K562 (cell line): ENCODE results near the gene NPIPB2. TPM values are rescaled to one million over a fixed set of nuclear protein-coding genes. Genes with fewer than 3 reads are reported as not detected.

Experiments used
- ATAC-seq: fragments of 200-7000 bp; cut with Tn5 transposase; 3 replicates; pipeline ENCODE4 v1.9.1; 2020; ENCODE audit warnings: moderate library complexity
- BruUV-seq: library from RNA; stranded (reverse); fragments of 400-500 nt; replicated peaks from 2 replicates; lab custom pipeline; 2021; lab: Mats Ljungman, UMichigan
- CTCF ChIA-PET: fragments of 300-600 bp; formaldehyde crosslinking; extraction: SDS; loops from one replicate; lab custom pipeline; 2021; ENCODE audit warnings: low intra/inter-chr PET ratio; lab: Yijun Ruan, JAX
- POLR2A ChIA-PET: fragments of 300-600, 350-650 bp; sonication (Branson Sonifier 250); formaldehyde crosslinking; extraction: SDS; loops from one replicate; lab custom pipeline; 2021; ENCODE audit warnings: antibody characterized with exemption, inconsistent platforms; lab: Yijun Ruan, JAX
- DNase-seq, 4 experiments: peaks; one replicate each; pipeline versions ENCODE4 v3.0.0 to v3.0.0-alpha.2; 2011 to 2018; ENCODE audit warnings: low spot score in 3 of 4, mixed read lengths in 3 of 4; ENCODE audit errors: extremely low read depth in 1 of 4
- FAIRE-seq: peaks from 2 replicates; lab custom pipeline; 2011; peaks lifted over from hg19 to GRCh38; lab: Jason Lieb, UNC
- H2AFZ ChIP-seq: 2 replicates; pipeline ENCODE4 v1.6.0; 2011; ENCODE audit warnings: low read depth, low read length, control low read depth, inconsistent platforms
- H3K27ac ChIP-seq: fragments of 200-600 bp; 3 replicates; pipeline ENCODE4 v1.8.0; 2011; ENCODE audit warnings: low read depth, mild to moderate bottlenecking, control low read depth, inconsistent platforms, low read length, moderate library complexity, mixed read lengths; ENCODE audit errors: extremely low read depth
- H3K27me3 ChIP-seq, 2 experiments: fragments of 300-600 bp in 1 of 2; 2 replicates in 1 of 2; 3 replicates in 1 of 2; pipeline versions ENCODE4 v1.6.0 to v1.8.0; 2011; ENCODE audit warnings: inconsistent platforms in 2 of 2, low read length in 2 of 2, mild to moderate bottlenecking in 1 of 2, mixed read lengths in 1 of 2, moderate library complexity in 1 of 2; ENCODE audit not compliant: control insufficient read depth in 2 of 2, insufficient read depth in 2 of 2
- H3K36me3 ChIP-seq: fragments of 300-600 bp; 3 replicates; pipeline ENCODE4 v1.8.0; 2011; ENCODE audit warnings: mild to moderate bottlenecking, low read length, inconsistent platforms; ENCODE audit not compliant: control insufficient read depth, insufficient read depth
- H3K4me1 ChIP-seq, 2 experiments: fragments of 200-600 bp in 1 of 2; replicated peaks in 1 of 2; 2 replicates in 1 of 2; 3 replicates in 1 of 2; pipeline versions ENCODE4 v1.5.1 to v1.8.0; 2011; ENCODE audit warnings: inconsistent platforms in 2 of 2, low read length in 2 of 2, mild to moderate bottlenecking in 1 of 2, mixed read lengths in 1 of 2, moderate library complexity in 1 of 2; ENCODE audit not compliant: control insufficient read depth in 2 of 2, insufficient read depth in 2 of 2
- H3K4me2 ChIP-seq: 2 replicates; pipeline ENCODE4 v1.6.1; 2011; ENCODE audit warnings: low read length, control low read depth, inconsistent platforms, mixed read lengths; ENCODE audit not compliant: insufficient read depth
- H3K4me3 ChIP-seq: fragments of 200-600 bp; sonication (generic), shearing (Covaris generic); 2 replicates; pipeline ENCODE4 v1.5.1; 2016; ENCODE audit warnings: control low read depth, inconsistent platforms
- H3K79me2 ChIP-seq: fragments of 200-600 bp; 3 replicates; pipeline ENCODE4 v1.8.0; 2011; ENCODE audit warnings: low read length, inconsistent platforms; ENCODE audit not compliant: control insufficient read depth, insufficient read depth
- H3K9ac ChIP-seq, 2 experiments: 2 replicates each; pipeline versions ENCODE4 v1.6.0 to v1.6.1; 2011; ENCODE audit warnings: low read depth in 2 of 2, low read length in 2 of 2, control low read depth in 1 of 2, inconsistent platforms in 1 of 2, mild to moderate bottlenecking in 1 of 2, mixed read lengths in 1 of 2; ENCODE audit not compliant: insufficient read depth in 1 of 2
- H3K9me1 ChIP-seq: one replicate; pipeline ENCODE4 v1.6.0; 2011; ENCODE audit warnings: inconsistent platforms, mild to moderate bottlenecking, low read length, moderate library complexity; ENCODE audit not compliant: control insufficient read depth, insufficient read depth
- H3K9me3 ChIP-seq: replicated peaks from 2 replicates; pipeline ENCODE4 v1.5.1; 2011; ENCODE audit warnings: low read depth, low read length, inconsistent platforms; ENCODE audit not compliant: control insufficient read depth, insufficient read depth
- H4K20me1 ChIP-seq: replicated peaks from 2 replicates; pipeline ENCODE4 v1.6.1; 2011; ENCODE audit warnings: low read length, inconsistent platforms, mixed read lengths; ENCODE audit not compliant: control insufficient read depth, insufficient read depth
- RFX5 ChIP-seq: IDR thresholded peaks from 2 replicates; pipeline ENCODE4 v1.6.1; 2011; ENCODE audit warnings: low read depth, mild to moderate bottlenecking, improper control_type of control experiment, low read length
- RREB1 ChIP-seq: fragments of 250-450 bp; sonication (Bioruptor Pico); IDR thresholded peaks from 2 replicates; pipeline ENCODE4 v1.4.0; 2020
- THAP12 ChIP-seq: fragments of 250-450 bp; sonication (Bioruptor Pico); IDR thresholded peaks from 2 replicates; pipeline ENCODE4 v1.9.0; 2021; ENCODE audit warnings: mild to moderate bottlenecking, inconsistent platforms
- TRIM28 ChIP-seq: fragments of 450-650 bp; IDR thresholded peaks from 2 replicates; pipeline ENCODE4 v1.6.1; 2017
- YBX1 ChIP-seq: fragments of 450-650 bp; IDR thresholded peaks from 2 replicates; pipeline ENCODE4 v1.7.1; 2016; ENCODE audit warnings: mild to moderate bottlenecking
- ZBTB49 ChIP-seq: sonication (generic); formaldehyde crosslinking; IDR thresholded peaks from 2 replicates; pipeline ENCODE4 v1.8.0; 2022; ENCODE audit warnings: missing genetic modification reagents, mild to moderate bottlenecking, borderline replicate concordance
- ZNF57 ChIP-seq: fragments of 450-650 bp; formaldehyde crosslinking; IDR thresholded peaks from 2 replicates; pipeline ENCODE4 v1.4.0; 2020; ENCODE audit warnings: mild to moderate bottlenecking, moderate library complexity
- ZNF589 ChIP-seq: fragments of 200-800 bp; sonication (Bioruptor generic); IDR thresholded peaks from 2 replicates; pipeline ENCODE4 v1.6.1; 2016; ENCODE audit warnings: low read depth, missing genetic modification characterization, missing compliant biosample characterization
- ZNF707 ChIP-seq: fragments of 250-450 bp; sonication (Bioruptor Pico); conservative IDR thresholded peaks from 2 replicates; pipeline ENCODE4 v1.8.0; 2022; ENCODE audit warnings: inconsistent platforms, mild to moderate bottlenecking, moderate library complexity
- ZNF764 ChIP-seq: fragments of 250-450 bp; sonication (Bioruptor Pico); IDR thresholded peaks from 2 replicates; pipeline ENCODE4 v1.4.0; 2020; ENCODE audit warnings: low read depth, mild to moderate bottlenecking, moderate library complexity
- WGBS: fragments of 100-300 bp; shearing (Covaris generic); methylation state at CpG from one replicate; pipeline ENCODE4 v1.1.6; 2016; ENCODE audit warnings: low coverage, mixed read lengths; ENCODE audit not compliant: insufficient coverage; ENCODE audit errors: missing lambda C conversion rate; 5-methylcytosine and 5-hydroxymethylcytosine counted together
- in situ Hi-C: fragments of 300-500 bp; cut with MboI; formaldehyde crosslinking; loops from 4 replicates; pipeline ENCODE4 v1.15.0; 2018; ENCODE audit warnings: inconsistent platforms, mixed read lengths
- intact Hi-C: fragments of 100-400 bp; cut with micrococcal nuclease; formaldehyde crosslinking; loops from 2 replicates; pipeline ENCODE4 v1.14.2; 2022
- polyA plus RNA-seq, 8 experiments: library from polyadenylated mRNA; depleted of rRNA in 4 of 8; stranded (reverse) in 5 of 8; unstranded in 3 of 8; fragments of >200 nt; fragmentation: Nextera tagmentation in 2 of 8; fragmentation: Illumina TruSeq in 1 of 8; extraction: Ambion mirVana in 2 of 8; extraction: Trizol in 1 of 8; gene quantifications; 2 replicates each; pipeline versions ENCODE4 v1.2.1 to v1.2.3, GENCODE V29; 2011 to 2014; ENCODE audit warnings: inconsistent platforms in 1 of 8, missing spikeins in 1 of 8
- total RNA-seq, 7 experiments: library from RNA; depleted of rRNA in 6 of 7; stranded (reverse); fragments of >200 nt in 6 of 7; fragmentation: Illumina TruSeq in 2 of 7; extraction: Trizol in 2 of 7; gene quantifications; 2 replicates each; pipeline versions ENCODE4 v1.2.1 to v1.2.3, GENCODE V29; 2011 to 2021; ENCODE audit warnings: low replicate concordance in 1 of 7

The NPIPB2 gene
- total and polyA plus RNA-seq, 9 of the 15 experiments (the other 6 are each of a cell fraction or from before 2014, with no cell fraction given): 0.21 to 2.9 (median 1.6) TPM; not detected in 1

GRCh38 chr16:11892761-11893160 lies 49.1 kb downstream of the NPIPB2 start (continued):
- no peak for TF ChIP-seq ZBTB49 (CRISPR knock-in tag)
- TF ChIP-seq ZNF589 (CRISPR knock-in tag): no peak

- Histone ChIP-seq H2AFZ (no peak overlapping the region), H3K9me3 (no peaks in the 10 kb centered on the region), H3K4me1 (no peaks in the 10 kb centered on the region), H3K27ac (no peak overlapping the region), H3K27me3 (no peaks in the 10 kb centered on the region), H3K9me1 (no peaks in the 10 kb centered on the region), H3K9ac (no peak overlapping the region), H4K20me1 (no peaks in the 10 kb centered on the region), H3K79me2 (peaks cover 10% of the 10 kb centered on the region), H3K4me3 (no peak overlapping the region), H3K4me2 (no peak overlapping the region), H3K36me3 (peaks cover 85% of the 10 kb centered on the region)
- in situ Hi-C loops: no loop called here
- BruUV-seq: TSS peak; percentile 34
- ChIA-PET POLR2A (no interaction called here), CTCF (no interaction called here)
- no peak for DNase-seq
- WGBS: 96% methylated on average over 5 of the region's 5 CpGs
- FAIRE-seq: no peak
- no peak for ATAC-seq
- intact Hi-C loops: no loop called here
- no peak for TF ChIP-seq YBX1
- no peak for TF ChIP-seq RFX5
- no peak for TF ChIP-seq THAP12 (CRISPR knock-in tag)
- no peak for TF ChIP-seq ZNF57 (CRISPR knock-in tag)
- no peak for TF ChIP-seq ZNF764 (CRISPR knock-in tag)
- no peak for TF ChIP-seq RREB1
- no peak for TF ChIP-seq TRIM28
- TF ChIP-seq ZNF707 (CRISPR knock-in tag): no peak
Observed at GRCh38 chr16:11890231-11890965, 51.4 kb downstream of the NPIPB2 start.
